H1 (cell line): ENCODE data around the gene RIBC2. TPM values are rescaled to one million over a fixed set of nuclear protein-coding genes. Genes with fewer than 3 reads are reported as not detected.

ENCODE experiments used
- CTCF ChIA-PET: fragments of 300-600 bp; sonication (Branson Sonifier 250); formaldehyde crosslinking; loops from one replicate; lab custom pipeline; 2021; ENCODE audit not compliant: partially characterized antibody; lab: Charles Lee
- POLR2A ChIA-PET: fragments of 300-600 bp; sonication (Branson Sonifier 250); formaldehyde crosslinking; loops from one replicate; lab custom pipeline; 2021; ENCODE audit warnings: inconsistent platforms; ENCODE audit not compliant: partially characterized antibody; lab: Charles Lee
- DNase-seq, 2 experiments: peaks; one replicate each; pipeline versions ENCODE4 v3.0.0 to v3.0.0-alpha.2; 2010 to 2022; ENCODE audit warnings: low spot score in 2 of 2, low read depth in 1 of 2, mixed read lengths in 1 of 2
- FAIRE-seq: peaks from 2 replicates; lab custom pipeline; 2011; peaks lifted over from hg19 to GRCh38; lab: Jason Lieb, UNC
- H2AFZ ChIP-seq: 2 replicates; pipeline ENCODE4 v1.8.1; 2012; ENCODE audit warnings: low read length, inconsistent platforms
- H2AK5ac ChIP-seq: 2 replicates; pipeline ENCODE4 v1.6.1; 2013; ENCODE audit warnings: low read depth, low read length
- H2BK120ac ChIP-seq: replicated peaks from 2 replicates; pipeline ENCODE3; 2013; ENCODE audit warnings: low read depth, low read length, inconsistent platforms
- H2BK12ac ChIP-seq: 2 replicates; pipeline ENCODE4 v1.6.1; 2013; ENCODE audit warnings: low read depth, low read length
- H2BK15ac ChIP-seq: 2 replicates; pipeline ENCODE4 v1.6.1; 2013; ENCODE audit warnings: low read length
- H2BK20ac ChIP-seq: 2 replicates; pipeline ENCODE4 v1.6.1; 2013; ENCODE audit warnings: low read length
- H2BK5ac ChIP-seq: 2 replicates; pipeline ENCODE4 v1.6.1; 2013; ENCODE audit warnings: low read depth, low read length
- H3K14ac ChIP-seq: 2 replicates; pipeline ENCODE4 v1.6.1; 2013; ENCODE audit warnings: inconsistent platforms; ENCODE audit not compliant: insufficient read length
- H3K18ac ChIP-seq: 2 replicates; pipeline ENCODE4 v1.6.1; 2013; ENCODE audit warnings: low read length; ENCODE audit errors: extremely low read depth
- H3K23ac ChIP-seq: 2 replicates; pipeline ENCODE4 v1.6.1; 2013; ENCODE audit warnings: inconsistent platforms; ENCODE audit not compliant: insufficient read length
- H3K23me2 ChIP-seq: 2 replicates; pipeline ENCODE4 v1.6.1; 2013; ENCODE audit warnings: low read depth, low read length
- H3K27ac ChIP-seq: 2 replicates; pipeline ENCODE4 v1.6.1; 2011; ENCODE audit warnings: low read depth, low read length, inconsistent platforms
- H3K27me3 ChIP-seq, 4 experiments: replicated peaks in 1 of 4; 1 replicate in 1 of 4; 2 replicates in 3 of 4; pipeline versions ENCODE4 v1.6.1 to v1.8.1; 2011 to 2013; ENCODE audit warnings: low read length in 3 of 4, mild to moderate bottlenecking in 3 of 4, inconsistent platforms in 2 of 4, mixed read lengths in 2 of 4, moderate library complexity in 1 of 4; ENCODE audit not compliant: control insufficient read depth in 3 of 4, insufficient read depth in 3 of 4; ENCODE audit errors: extremely low read depth in 1 of 4
- H3K36me3 ChIP-seq, 4 experiments: 2 replicates each; pipeline versions ENCODE4 v1.6.1 to v1.8.1; 2011 to 2013; ENCODE audit warnings: mild to moderate bottlenecking in 4 of 4, low read length in 3 of 4, moderate library complexity in 2 of 4, control low read depth in 1 of 4, inconsistent platforms in 1 of 4; ENCODE audit not compliant: insufficient read depth in 4 of 4, control insufficient read depth in 2 of 4
- H3K4ac ChIP-seq: replicated peaks from 2 replicates; pipeline ENCODE3; 2013; ENCODE audit warnings: low read length, low read depth, mixed read lengths, inconsistent platforms; ENCODE audit not compliant: insufficient read length
- H3K4me1 ChIP-seq, 4 experiments: replicated peaks in 1 of 4; 1 replicate in 1 of 4; 2 replicates in 3 of 4; pipeline versions ENCODE4 v1.6.1 to v1.8.1; 2011 to 2013; ENCODE audit warnings: low read length in 3 of 4, inconsistent platforms in 2 of 4, mixed read lengths in 1 of 4; ENCODE audit not compliant: insufficient read depth in 4 of 4, control insufficient read depth in 3 of 4
- H3K4me2 ChIP-seq, 2 experiments: 2 replicates each; pipeline versions ENCODE4 v1.6.1 to v1.8.1; 2011 to 2013; ENCODE audit warnings: low read depth in 2 of 2, low read length in 2 of 2, control low read depth in 1 of 2, inconsistent platforms in 1 of 2, mild to moderate bottlenecking in 1 of 2; ENCODE audit not compliant: insufficient read depth in 1 of 2
- H3K4me3 ChIP-seq, 4 experiments: fragments of 200-600, 300-600 bp in 1 of 4; sonication (generic), shearing (Covaris generic), sonication (Bioruptor Twin) in 1 of 4; 2 replicates each; pipeline versions ENCODE4 v1.5.1 to v1.8.1; 2011 to 2016; ENCODE audit warnings: low read length in 4 of 4, low read depth in 3 of 4, control low read depth in 2 of 4, inconsistent platforms in 2 of 4, mild to moderate bottlenecking in 2 of 4, mixed read lengths in 1 of 4, moderate library complexity in 1 of 4; ENCODE audit not compliant: insufficient read depth in 2 of 4; ENCODE audit errors: extremely low read depth in 1 of 4
- H3K56ac ChIP-seq: replicated peaks from 2 replicates; pipeline ENCODE3; 2013; ENCODE audit warnings: low read depth, mild to moderate bottlenecking, mixed read lengths, low read length, inconsistent platforms; ENCODE audit not compliant: insufficient read length
- H3K79me1 ChIP-seq: 2 replicates; pipeline ENCODE4 v1.6.1; 2013; ENCODE audit warnings: low read depth, low read length, control low read depth
- H3K79me2 ChIP-seq, 2 experiments: 2 replicates each; pipeline versions ENCODE4 v1.6.1 to v1.8.1; 2012 to 2013; ENCODE audit warnings: low read length in 2 of 2, mild to moderate bottlenecking in 2 of 2, inconsistent platforms in 1 of 2; ENCODE audit not compliant: insufficient read depth in 2 of 2, control insufficient read depth in 1 of 2
- H3K9ac ChIP-seq, 4 experiments: replicated peaks in 1 of 4; 1 replicate in 1 of 4; 2 replicates in 3 of 4; pipeline versions ENCODE4 v1.6.1 to v1.8.1; 2011 to 2013; ENCODE audit warnings: low read depth in 3 of 4, low read length in 3 of 4, control low read depth in 2 of 4, mild to moderate bottlenecking in 2 of 4, moderate library complexity in 2 of 4, inconsistent platforms in 1 of 4; ENCODE audit errors: extremely low read depth in 1 of 4
- H3K9me3 ChIP-seq, 2 experiments: 2 replicates each; pipeline versions ENCODE4 v1.6.1 to v1.8.1; 2012 to 2013; ENCODE audit warnings: mild to moderate bottlenecking in 2 of 2, moderate library complexity in 2 of 2, control low read depth in 1 of 2, inconsistent platforms in 1 of 2, low read depth in 1 of 2, low read length in 1 of 2, mixed read lengths in 1 of 2; ENCODE audit not compliant: insufficient read depth in 2 of 2
- H4K20me1 ChIP-seq, 2 experiments: replicated peaks in 1 of 2; 2 replicates each; pipeline versions ENCODE3 to v1.8.1; 2011 to 2013; ENCODE audit warnings: inconsistent platforms in 2 of 2, low read length in 2 of 2, mild to moderate bottlenecking in 1 of 2; ENCODE audit not compliant: insufficient read depth in 2 of 2, control insufficient read depth in 1 of 2
- H4K5ac ChIP-seq: 2 replicates; pipeline ENCODE4 v1.6.1; 2013; ENCODE audit warnings: low read length, low read depth, mixed read lengths, inconsistent platforms; ENCODE audit not compliant: insufficient read length
- H4K8ac ChIP-seq: 2 replicates; pipeline ENCODE4 v1.8.0; 2013; ENCODE audit warnings: mild to moderate bottlenecking, moderate library complexity, low read length, inconsistent platforms; ENCODE audit not compliant: insufficient read depth; ENCODE audit errors: extremely low read depth
- H4K91ac ChIP-seq: replicated peaks from 2 replicates; pipeline ENCODE3; 2013; ENCODE audit warnings: low read length, mixed read lengths, inconsistent platforms; ENCODE audit not compliant: insufficient read length
- FOSL1 ChIP-seq: IDR thresholded peaks from 2 replicates; pipeline ENCODE4 v1.6.1; 2011; ENCODE audit warnings: mild to moderate bottlenecking, low read depth, low read length, moderate library complexity; ENCODE audit not compliant: insufficient read depth
- WGBS, 2 experiments: shearing (Covaris generic) in 1 of 2; methylation state at CpG; one replicate each; pipeline versions ENCODE4 v1.1.6 to v1.1.7; 2013 to 2015; ENCODE audit warnings: low lambda C conversion rate in 2 of 2, mixed read lengths in 2 of 2, inconsistent platforms in 1 of 2, low coverage in 1 of 2, missing lambda C conversion rate in 1 of 2; ENCODE audit not compliant: insufficient replicate concordance in 2 of 2, insufficient coverage in 1 of 2, insufficient read length in 1 of 2; ENCODE audit errors: extremely low coverage in 1 of 2, missing lambda C conversion rate in 1 of 2; 5-methylcytosine and 5-hydroxymethylcytosine counted together
- polyA plus RNA-seq, 7 experiments: library from polyadenylated mRNA; depleted of rRNA in 3 of 7; stranded (reverse) in 5 of 7; unstranded in 2 of 7; fragments of >200 nt in 5 of 7; fragments of 200-250 nt in 2 of 7; gene quantifications; 1 replicate in 5 of 7; 2 replicates in 1 of 7; 4 replicates in 1 of 7; pipeline versions ENCODE4 v1.2.1 to v1.2.3, GENCODE V29; 2011 to 2013; ENCODE audit warnings: missing spikeins in 2 of 7, mixed read lengths in 2 of 7
- total RNA-seq: library from RNA; stranded (reverse); fragmentation: NEBNext Ultra II Directional; extraction: Animal tissue kit (Norgen Biotek cat#: 25700); gene quantifications from 2 replicates; pipeline ENCODE4 v1.2.1, GENCODE V29; 2021

The RIBC2 gene
- total and polyA plus RNA-seq, 2 of the 8 experiments (the other 6 are each of a cell fraction or from before 2014, with no cell fraction given), result 0.79 to 2.1 TPM

DNA sequence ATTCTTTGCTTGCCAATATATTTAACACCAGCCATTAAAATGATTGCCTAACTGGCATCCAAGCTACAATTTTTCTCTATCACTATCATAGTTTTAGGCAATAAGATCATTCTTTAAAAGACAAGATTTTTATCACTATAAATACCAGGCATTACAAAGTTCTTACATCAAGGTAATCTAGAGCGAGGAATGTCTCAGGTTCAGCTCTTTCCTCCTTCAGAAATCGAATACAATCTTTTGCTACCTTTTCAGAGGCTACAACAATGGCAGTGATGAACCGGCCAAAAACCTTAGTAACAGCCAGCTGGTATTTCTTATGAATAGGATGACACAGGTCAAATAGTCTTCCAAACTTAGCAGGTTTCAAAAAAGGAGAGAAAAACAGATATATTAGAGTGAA lies 23.9 kb upstream of the RIBC2 start:
- no peaks in the 10 kb centered on the region for H3K4me1 ChIP-seq
- TF ChIP-seq FOSL1, result no peak
- TF ChIP-seq, all 59 proteins: peak for 0
- Histone ChIP-seq H2AFZ (no peak overlapping the region), H2BK120ac (no peak overlapping the region), H3K18ac (no peak overlapping the region), H3K4me3 (no peak overlapping the region), H2BK12ac (no peak overlapping the region), H4K5ac (no peak overlapping the region), H3K79me1 (no peaks in the 10 kb centered on the region), H3K9ac (no peak overlapping the region), H3K4ac (no peak overlapping the region), H3K23me2 (no peaks in the 10 kb centered on the region), H3K36me3 (no peaks in the 10 kb centered on the region), H3K9me3 (no peaks in the 10 kb centered on the region), H2AK5ac (no peak overlapping the region), H2BK20ac (no peak overlapping the region), H3K4me2 (no peak overlapping the region), H4K91ac (no peak overlapping the region), H2BK15ac (no peak overlapping the region), H2BK5ac (no peak overlapping the region), H4K8ac (no peak overlapping the region), H3K27me3 (no peaks in the 10 kb centered on the region), H3K23ac (no peak overlapping the region), H3K56ac (no peak overlapping the region), H3K14ac (no peak overlapping the region), H4K20me1 (no peaks in the 10 kb centered on the region), H3K79me2 (no peaks in the 10 kb centered on the region), H3K27ac (no peak overlapping the region)
- no peak for DNase-seq
- FAIRE-seq, result no peak
- CTCF ChIA-PET, result no interaction called here
- POLR2A ChIA-PET, result no interaction called here
- 100% methylated on average over 3 of the region's 3 CpGs; no CpG with 5 or more reads in 1 of the 2 experiments for WGBS, 2 experiments
